Neural progenitor cell (in vitro differentiated cells): ENCODE data around the gene PTPRCAP.

ENCODE experiments used
- CTCF ChIP-seq: fragments of 200-600 bp; sonication (generic); IDR thresholded peaks from 2 replicates; pipeline ENCODE4 v1.5.1; 2017; ENCODE audit warnings: antibody characterized with exemption, mild to moderate bottlenecking
- EZH2 ChIP-seq: fragments of 200-600 bp; sonication (generic); IDR thresholded peaks from 2 replicates; pipeline ENCODE4 v1.6.1; 2017; ENCODE audit warnings: antibody characterized with exemption, mild to moderate bottlenecking, moderate library complexity

GRCh38 chr11:67470337-67471002, 33.0 kb upstream of the PTPRCAP start:
- no peak for TF ChIP-seq EZH2
- no peak for TF ChIP-seq CTCF
